OCI-LY1 (cell line): ENCODE results near the gene MOSMO.

Experiments
- H2AFZ ChIP-seq: fragments of 200-600 bp; sonication (generic), shearing (Covaris generic); 2 replicates; pipeline ENCODE4 v1.6.0; 2014; ENCODE audit warnings: antibody characterized with exemption, mild to moderate bottlenecking, low read length
- H3F3A ChIP-seq: fragments of 200-600 bp; sonication (generic), shearing (Covaris generic); 2 replicates; pipeline ENCODE4 v1.6.0; 2014; ENCODE audit warnings: mild to moderate bottlenecking, antibody characterized with exemption, low read length, moderate library complexity; ENCODE audit not compliant: insufficient read depth
- H3K27ac ChIP-seq: fragments of 200-600 bp; sonication (generic); 2 replicates; pipeline ENCODE4 v1.5.1; 2014; ENCODE audit warnings: low read length, mixed run types, mild to moderate bottlenecking, low read depth; ENCODE audit not compliant: poor library complexity, severe bottlenecking
- H3K27me3 ChIP-seq: fragments of 200-600 bp; sonication (generic); 2 replicates; pipeline ENCODE4 v1.6.0; 2014; ENCODE audit warnings: antibody characterized with exemption, mild to moderate bottlenecking, low read length, moderate library complexity; ENCODE audit not compliant: insufficient read depth
- H3K36me3 ChIP-seq: fragments of 200-600 bp; sonication (generic); 2 replicates; pipeline ENCODE4 v1.6.1; 2014; ENCODE audit warnings: mild to moderate bottlenecking, antibody characterized with exemption, low read length, moderate library complexity, mixed read lengths; ENCODE audit not compliant: insufficient read depth
- H3K4me1 ChIP-seq: fragments of 200-600 bp; sonication (generic); 2 replicates; pipeline ENCODE4 v1.5.1; 2014; ENCODE audit warnings: mild to moderate bottlenecking, low read length, moderate library complexity; ENCODE audit not compliant: insufficient read depth, severe bottlenecking
- H3K4me2 ChIP-seq: fragments of 200-600 bp; sonication (generic), shearing (Covaris generic); 2 replicates; pipeline ENCODE4 v1.6.1; 2014; ENCODE audit warnings: low read length
- H3K4me3 ChIP-seq: fragments of 200-600 bp; sonication (generic); 2 replicates; pipeline ENCODE4 v1.5.1; 2014; ENCODE audit warnings: low read length, low read depth, mild to moderate bottlenecking, mixed read lengths; ENCODE audit not compliant: poor library complexity, severe bottlenecking
- H3K79me2 ChIP-seq: fragments of 200-600 bp; shearing (Covaris generic); 2 replicates; pipeline ENCODE4 v1.6.1; 2016; ENCODE audit warnings: mixed run types, low read length, mixed read lengths; ENCODE audit not compliant: insufficient read depth
- H3K9ac ChIP-seq: fragments of 200-600 bp; sonication (generic), shearing (Covaris generic); 2 replicates; pipeline ENCODE4 v1.6.1; 2014; ENCODE audit warnings: mild to moderate bottlenecking, low read length, mixed read lengths
- H3K9me2 ChIP-seq: fragments of 200-600 bp; sonication (generic), shearing (Covaris generic); 2 replicates; pipeline ENCODE4 v1.6.1; 2014; ENCODE audit warnings: low read depth, mild to moderate bottlenecking, low read length, mixed read lengths
- H3K9me3 ChIP-seq: fragments of 200-600 bp; shearing (Covaris generic); 2 replicates; pipeline ENCODE4 v1.6.1; 2014; ENCODE audit warnings: low read length, mixed read lengths
- H4K20me1 ChIP-seq: fragments of 200-600 bp; sonication (generic), shearing (Covaris generic); 2 replicates; pipeline ENCODE4 v1.6.0; 2016; ENCODE audit warnings: mild to moderate bottlenecking, low read length; ENCODE audit not compliant: insufficient read depth
- EZH2 ChIP-seq: fragments of 200-600 bp; sonication (generic), shearing (Covaris generic); IDR thresholded peaks from 2 replicates; pipeline ENCODE4 v1.8.0; 2017; ENCODE audit warnings: borderline replicate concordance, mixed run types, mild to moderate bottlenecking, antibody characterized with exemption, low read length, moderate library complexity, mixed read lengths
- TF ChIP-seq, protein P1 (sequence below): fragments of 200-600 bp; sonication (generic), shearing (Covaris generic); IDR thresholded peaks from 2 replicates; pipeline ENCODE4 v1.5.1; 2017; ENCODE audit warnings: mild to moderate bottlenecking, antibody characterized with exemption, low read length, moderate library complexity, mixed read lengths

Gene MOSMO

DNA sequence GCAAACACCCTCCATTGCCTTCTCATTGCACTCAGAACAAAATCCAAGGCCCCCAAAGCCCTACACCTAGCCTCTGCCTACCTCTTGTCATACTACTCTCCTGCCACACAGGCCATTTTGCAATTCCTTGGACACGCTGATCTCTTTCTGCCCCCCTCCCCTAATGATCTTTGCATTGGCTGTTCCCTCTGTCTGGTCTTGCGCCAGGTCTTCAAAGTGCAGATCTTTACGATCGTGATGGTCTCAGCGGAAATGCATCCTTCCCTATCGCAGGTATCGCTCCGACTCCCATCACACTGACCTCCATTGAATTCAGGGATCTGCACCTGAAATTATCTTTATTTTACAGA is 777 bp upstream of the MOSMO start:
- Histone ChIP-seq H3K9ac (peak overlapping the region; percentile 79), H4K20me1 (no peaks in the 10 kb centered on the region), H2AFZ (no peak overlapping the region; the same call in 1 of the 2 replicates), H3K27ac (no peak overlapping the region), H3K27me3 (no peaks in the 10 kb centered on the region), H3K4me3 (peak overlapping the region; percentile 78), H3F3A (no peaks in the 10 kb centered on the region), H3K36me3 (no peaks in the 10 kb centered on the region), H3K9me2 (no peaks in the 10 kb centered on the region), H3K79me2 (0 out of 2 replicates have a peak, but pooled peaks cover 5% of the 10 kb centered on the region), H3K4me2 (peak overlapping the region; percentile 78), H3K9me3 (no peaks in the 10 kb centered on the region), H3K4me1 (peaks cover 19% of the 10 kb centered on the region)
- TF ChIP-seq, protein P1, sequence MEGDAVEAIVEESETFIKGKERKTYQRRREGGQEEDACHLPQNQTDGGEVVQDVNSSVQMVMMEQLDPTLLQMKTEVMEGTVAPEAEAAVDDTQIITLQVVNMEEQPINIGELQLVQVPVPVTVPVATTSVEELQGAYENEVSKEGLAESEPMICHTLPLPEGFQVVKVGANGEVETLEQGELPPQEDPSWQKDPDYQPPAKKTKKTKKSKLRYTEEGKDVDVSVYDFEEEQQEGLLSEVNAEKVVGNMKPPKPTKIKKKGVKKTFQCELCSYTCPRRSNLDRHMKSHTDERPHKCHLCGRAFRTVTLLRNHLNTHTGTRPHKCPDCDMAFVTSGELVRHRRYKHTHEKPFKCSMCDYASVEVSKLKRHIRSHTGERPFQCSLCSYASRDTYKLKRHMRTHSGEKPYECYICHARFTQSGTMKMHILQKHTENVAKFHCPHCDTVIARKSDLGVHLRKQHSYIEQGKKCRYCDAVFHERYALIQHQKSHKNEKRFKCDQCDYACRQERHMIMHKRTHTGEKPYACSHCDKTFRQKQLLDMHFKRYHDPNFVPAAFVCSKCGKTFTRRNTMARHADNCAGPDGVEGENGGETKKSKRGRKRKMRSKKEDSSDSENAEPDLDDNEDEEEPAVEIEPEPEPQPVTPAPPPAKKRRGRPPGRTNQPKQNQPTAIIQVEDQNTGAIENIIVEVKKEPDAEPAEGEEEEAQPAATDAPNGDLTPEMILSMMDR = no peak
- TF ChIP-seq EZH2 = no peak

DNA sequence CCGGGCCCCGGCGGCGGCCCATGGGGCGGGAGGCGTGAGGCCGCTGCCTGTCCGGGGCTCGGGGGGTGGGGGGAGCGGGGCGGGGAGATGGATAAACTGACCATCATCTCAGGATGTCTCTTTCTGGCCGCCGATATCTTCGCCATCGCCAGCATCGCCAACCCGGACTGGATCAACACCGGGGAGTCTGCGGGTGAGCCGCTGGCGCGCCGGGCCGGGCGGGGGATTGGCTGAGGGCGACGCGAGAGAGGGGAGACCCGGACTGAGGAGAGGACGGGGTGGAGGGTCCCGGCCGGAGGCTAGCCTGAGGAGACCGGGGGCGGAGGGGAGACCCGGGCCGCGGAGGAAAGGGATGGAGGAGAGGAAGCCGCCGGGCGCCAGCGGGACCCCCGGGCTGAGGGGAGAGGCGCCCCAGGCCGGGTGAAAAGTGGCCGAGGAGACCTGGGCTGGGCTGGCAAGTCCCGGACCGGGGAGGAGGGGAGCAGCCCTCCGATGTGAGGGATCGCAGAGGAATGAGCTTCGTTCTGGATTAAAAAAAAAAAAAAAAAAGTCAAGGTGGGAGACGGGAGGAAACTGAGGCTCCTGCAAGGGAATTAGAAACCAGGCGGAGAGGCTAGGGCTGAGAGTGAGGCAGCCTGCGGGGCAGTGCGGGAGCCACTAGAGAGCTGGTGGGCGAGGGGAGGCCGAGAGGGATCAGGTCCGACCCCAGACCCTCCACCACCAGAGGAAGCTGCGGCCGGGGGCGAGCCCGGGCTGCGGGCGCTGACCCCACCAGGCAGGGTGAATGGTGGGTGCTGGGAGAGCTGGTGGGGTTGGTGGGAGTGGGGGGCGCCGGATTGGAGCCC is 526 bp downstream of the MOSMO start:
- H4K20me1 ChIP-seq = no peaks in the 10 kb centered on the region
- H3K9me3 ChIP-seq = no peaks in the 10 kb centered on the region
- H3K4me1 ChIP-seq = peaks cover 25% of the 10 kb centered on the region
- H3K4me2 ChIP-seq = peak overlapping the region; percentile 96
- H3K36me3 ChIP-seq = no peaks in the 10 kb centered on the region
- TF ChIP-seq, protein P1 = no peak
- TF ChIP-seq EZH2 = no peak
- H3K27me3 ChIP-seq = no peaks in the 10 kb centered on the region
- 0 out of 2 replicates have a peak, but pooled peaks cover 4% of the 10 kb centered on the region for H3F3A ChIP-seq
- no peak overlapping the region for H3K27ac ChIP-seq
- no peaks in the 10 kb centered on the region for H3K9me2 ChIP-seq
- no peak overlapping the region for H2AFZ ChIP-seq
- H3K9ac ChIP-seq = peak overlapping the region; percentile 97
- H3K79me2 ChIP-seq = peaks cover 12% of the 10 kb centered on the region; the same call in 1 of the 2 replicates
- peak overlapping the region; percentile 100 for H3K4me3 ChIP-seq

DNA sequence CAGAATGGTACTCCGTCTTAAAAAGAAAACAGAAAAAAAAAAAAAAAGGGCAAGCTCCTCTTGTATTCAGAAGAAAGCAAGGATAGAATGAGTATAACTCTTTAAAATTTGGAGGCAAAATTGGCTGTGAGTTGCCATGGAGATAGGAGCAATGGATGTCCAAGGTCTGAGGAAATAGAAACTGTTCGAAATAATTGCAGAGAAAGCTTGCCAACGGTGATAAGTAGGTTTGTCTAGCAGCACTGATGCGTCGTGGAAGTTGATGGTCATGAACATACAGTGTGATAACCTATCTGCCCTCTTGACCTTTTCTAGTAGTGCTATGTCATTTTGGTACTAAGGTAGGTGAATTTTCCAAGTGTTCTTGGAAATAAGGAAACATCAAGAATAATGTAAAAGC is 3.0 kb downstream of the MOSMO start:
- H3K27ac ChIP-seq = no peak overlapping the region
- no peaks in the 10 kb centered on the region for H3K9me3 ChIP-seq
- peaks cover 19% of the 10 kb centered on the region; the same call in 1 of the 2 replicates for H3K79me2 ChIP-seq
- no peak overlapping the region for H3K9ac ChIP-seq
- TF ChIP-seq, protein P1 = no peak
- no peak for TF ChIP-seq EZH2
- H2AFZ ChIP-seq = no peak overlapping the region
- H3K4me2 ChIP-seq = no peak overlapping the region
- no peaks in the 10 kb centered on the region for H3K9me2 ChIP-seq
- H3K27me3 ChIP-seq = no peaks in the 10 kb centered on the region
- H3K4me3 ChIP-seq = no peak overlapping the region
- H3F3A ChIP-seq = 0 out of 2 replicates have a peak, but pooled peaks cover 4% of the 10 kb centered on the region
- H4K20me1 ChIP-seq = no peaks in the 10 kb centered on the region
- peaks cover 37% of the 10 kb centered on the region for H3K4me1 ChIP-seq
- H3K36me3 ChIP-seq = no peaks in the 10 kb centered on the region
